Cardiac muscle cell (in vitro differentiated cells and primary cell): ENCODE measurements around the gene PECR. TPM values are rescaled to one million over a fixed set of nuclear protein-coding genes. Genes with fewer than 3 reads are reported as not detected.

Experiments
- DNase-seq, 2 donors: peaks; one replicate each; pipeline versions ENCODE4 v3.0.0 to v3.0.0-alpha.2; 2010 to 2017; ENCODE audit warnings: low read depth in 1 of 2, low spot score in 1 of 2
- H3K27ac ChIP-seq: fragments of 200-600 bp; sonication (generic); 2 replicates; pipeline ENCODE4 v1.5.1; 2016
- H3K27me3 ChIP-seq: fragments of 200-600 bp; sonication (generic); 2 replicates; pipeline ENCODE4 v1.6.0; 2016; ENCODE audit warnings: control low read depth
- H3K36me3 ChIP-seq: fragments of 200-600 bp; sonication (generic); 2 replicates; pipeline ENCODE4 v1.5.1; 2016; ENCODE audit warnings: control low read depth
- H3K4me1 ChIP-seq: fragments of 200-600 bp; sonication (generic); 2 replicates; pipeline ENCODE4 v1.8.1; 2017; ENCODE audit warnings: low read depth, mild to moderate bottlenecking, mixed run types
- H3K4me3 ChIP-seq: fragments of 200-600 bp; sonication (generic); 2 replicates; pipeline ENCODE4 v1.5.1; 2016; ENCODE audit warnings: mild to moderate bottlenecking
- H3K9me3 ChIP-seq: fragments of 200-600 bp; sonication (generic); 2 replicates; pipeline ENCODE4 v1.5.1; 2017; ENCODE audit warnings: low read depth, mild to moderate bottlenecking, control low read depth
- polyA plus RNA-seq: library from polyadenylated mRNA; unstranded; fragments of >200 nt; fragmentation: Nextera tagmentation; extraction: Ambion mirVana; gene quantifications from 2 replicates; pipeline ENCODE4 v1.2.1, GENCODE V29; 2016
- total RNA-seq: library from RNA; depleted of rRNA; stranded (reverse); fragments of >200 nt; gene quantifications from 2 replicates; pipeline ENCODE4 v1.2.3, GENCODE V29; 2016
- TF ChIP-seq, protein P1 (sequence below): IDR thresholded peaks from 2 replicates; pipeline ENCODE4 v1.5.1; 2012; ENCODE audit warnings: low read depth, mild to moderate bottlenecking, low read length

The PECR gene
- total and polyA plus RNA-seq, 2 experiments from 2014 or later, result 6.4 to 11.4 TPM

GRCh38 chr2:216074794-216075193, 6.8 kb downstream of the PECR start:
- DNase-seq, result peak in 1 of 2 donors; percentile 21
- H3K4me3 ChIP-seq, result no peak overlapping the region
- H3K27ac ChIP-seq, result no peak overlapping the region
- no peaks in the 10 kb centered on the region for H3K27me3 ChIP-seq
- no peaks in the 10 kb centered on the region for H3K9me3 ChIP-seq
- H3K4me1 ChIP-seq, result no peaks in the 10 kb centered on the region
- TF ChIP-seq, protein P1, sequence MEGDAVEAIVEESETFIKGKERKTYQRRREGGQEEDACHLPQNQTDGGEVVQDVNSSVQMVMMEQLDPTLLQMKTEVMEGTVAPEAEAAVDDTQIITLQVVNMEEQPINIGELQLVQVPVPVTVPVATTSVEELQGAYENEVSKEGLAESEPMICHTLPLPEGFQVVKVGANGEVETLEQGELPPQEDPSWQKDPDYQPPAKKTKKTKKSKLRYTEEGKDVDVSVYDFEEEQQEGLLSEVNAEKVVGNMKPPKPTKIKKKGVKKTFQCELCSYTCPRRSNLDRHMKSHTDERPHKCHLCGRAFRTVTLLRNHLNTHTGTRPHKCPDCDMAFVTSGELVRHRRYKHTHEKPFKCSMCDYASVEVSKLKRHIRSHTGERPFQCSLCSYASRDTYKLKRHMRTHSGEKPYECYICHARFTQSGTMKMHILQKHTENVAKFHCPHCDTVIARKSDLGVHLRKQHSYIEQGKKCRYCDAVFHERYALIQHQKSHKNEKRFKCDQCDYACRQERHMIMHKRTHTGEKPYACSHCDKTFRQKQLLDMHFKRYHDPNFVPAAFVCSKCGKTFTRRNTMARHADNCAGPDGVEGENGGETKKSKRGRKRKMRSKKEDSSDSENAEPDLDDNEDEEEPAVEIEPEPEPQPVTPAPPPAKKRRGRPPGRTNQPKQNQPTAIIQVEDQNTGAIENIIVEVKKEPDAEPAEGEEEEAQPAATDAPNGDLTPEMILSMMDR, result no peak
- no peaks in the 10 kb centered on the region for H3K36me3 ChIP-seq

GRCh38 chr2:216074380-216074779, 7.2 kb downstream of the PECR start:
- Histone ChIP-seq H3K4me3 (no peak overlapping the region), H3K27me3 (no peaks in the 10 kb centered on the region), H3K9me3 (no peaks in the 10 kb centered on the region), H3K27ac (no peak overlapping the region), H3K4me1 (no peaks in the 10 kb centered on the region), H3K36me3 (no peaks in the 10 kb centered on the region)
- DNase-seq, result no peak
- TF ChIP-seq, protein P1, result no peak

DNA sequence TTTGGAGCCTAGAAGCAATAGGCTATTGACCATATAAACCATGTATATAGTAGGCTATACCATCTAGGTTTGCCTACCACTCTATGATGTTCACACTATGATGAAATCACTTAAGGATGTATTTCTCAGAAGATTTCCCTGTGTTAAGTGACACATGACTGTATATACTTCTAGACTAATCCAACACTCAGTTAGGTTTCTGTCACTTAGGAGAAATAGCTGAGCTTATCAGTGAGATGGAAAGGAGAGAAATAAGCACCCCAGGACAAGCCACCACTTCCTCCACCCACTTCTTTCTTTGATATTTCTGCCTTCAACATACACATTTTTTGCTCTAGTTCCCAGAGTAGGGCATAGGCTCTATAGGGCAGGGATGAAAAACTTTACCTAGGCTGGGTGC, 7.8 kb downstream of the PECR start:
- no peaks in the 10 kb centered on the region for H3K9me3 ChIP-seq
- H3K4me1 ChIP-seq, result no peaks in the 10 kb centered on the region
- no peak overlapping the region for H3K27ac ChIP-seq
- H3K4me3 ChIP-seq, result no peak overlapping the region
- TF ChIP-seq, protein P1, result no peak
- no peaks in the 10 kb centered on the region for H3K36me3 ChIP-seq
- H3K27me3 ChIP-seq, result no peaks in the 10 kb centered on the region
- DNase-seq, result no peak

GRCh38 chr2:216072473-216072872, 9.1 kb downstream of the PECR start:
- TF ChIP-seq, protein P1, result no peak
- Histone ChIP-seq H3K9me3 (no peaks in the 10 kb centered on the region), H3K27me3 (no peaks in the 10 kb centered on the region), H3K4me1 (no peaks in the 10 kb centered on the region), H3K36me3 (no peaks in the 10 kb centered on the region), H3K4me3 (no peak overlapping the region), H3K27ac (no peak overlapping the region)
- no peak for DNase-seq

DNA sequence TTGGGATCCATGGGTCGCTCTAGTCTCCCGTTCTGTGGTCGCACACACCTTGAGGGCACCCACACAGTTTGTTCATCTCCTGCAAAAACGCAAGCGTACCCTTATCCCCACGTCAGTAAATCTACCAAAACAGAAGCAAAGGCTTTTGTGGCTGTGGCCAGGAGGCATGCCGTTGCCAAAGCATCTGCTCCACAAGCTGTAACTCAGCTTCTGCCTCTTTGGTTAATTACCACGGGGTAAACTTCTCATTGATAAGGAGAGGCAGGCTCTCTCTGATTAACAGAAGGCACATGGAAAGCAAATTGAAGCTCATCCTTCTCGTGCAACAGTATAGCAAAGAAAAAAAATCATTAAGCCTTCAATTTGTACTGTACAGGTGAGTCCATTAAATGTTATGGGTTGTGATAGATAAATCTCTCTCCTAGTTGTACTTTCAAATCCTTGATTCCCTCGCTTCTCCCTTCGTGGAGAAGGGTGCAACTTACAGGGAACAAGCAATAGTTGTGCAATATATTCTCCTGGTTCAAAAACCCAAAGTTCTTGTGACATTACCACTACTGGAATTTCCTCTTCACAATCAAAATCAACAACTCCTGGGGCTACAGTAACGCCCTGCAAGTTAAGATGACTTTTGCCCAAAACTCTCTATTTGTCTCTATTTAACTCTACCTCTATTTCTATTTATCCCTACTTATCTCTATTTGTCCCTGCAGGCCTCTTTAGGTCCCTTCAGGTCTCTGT, 10.3 kb downstream of the PECR start:
- Histone ChIP-seq H3K9me3 (no peaks in the 10 kb centered on the region), H3K4me1 (no peaks in the 10 kb centered on the region), H3K27me3 (no peaks in the 10 kb centered on the region), H3K4me3 (no peak overlapping the region), H3K36me3 (no peaks in the 10 kb centered on the region), H3K27ac (no peak overlapping the region)
- peak in 1 of 2 donors; percentile 68 for DNase-seq
- TF ChIP-seq, protein P1, result no peak
